MM.1S (cell line): Measurements from ENCODE around the gene TNFAIP1.

ENCODE experiments used
- EZH2 ChIP-seq: fragments of 300-600 bp; sonication (generic); optimal IDR thresholded peaks from 2 replicates; pipeline ENCODE3; 2017; ENCODE audit warnings: low read depth, mild to moderate bottlenecking, antibody characterized with exemption, low read length, mixed read lengths
- EZH2phosphoT487 ChIP-seq: fragments of 300-600 bp; sonication (generic); IDR thresholded peaks from 2 replicates; pipeline ENCODE4 v1.6.1; 2018; ENCODE audit warnings: antibody characterized with exemption, low read length
- TF ChIP-seq, protein P1 (sequence below): fragments of 300-600 bp; sonication (generic); IDR thresholded peaks from 2 replicates; pipeline ENCODE4 v1.5.1; 2016; ENCODE audit warnings: antibody characterized with exemption, low read length, mixed read lengths

GRCh38 chr17:28315846-28316705 lies 19.5 kb upstream of the TNFAIP1 start:
- TF ChIP-seq, protein P1, sequence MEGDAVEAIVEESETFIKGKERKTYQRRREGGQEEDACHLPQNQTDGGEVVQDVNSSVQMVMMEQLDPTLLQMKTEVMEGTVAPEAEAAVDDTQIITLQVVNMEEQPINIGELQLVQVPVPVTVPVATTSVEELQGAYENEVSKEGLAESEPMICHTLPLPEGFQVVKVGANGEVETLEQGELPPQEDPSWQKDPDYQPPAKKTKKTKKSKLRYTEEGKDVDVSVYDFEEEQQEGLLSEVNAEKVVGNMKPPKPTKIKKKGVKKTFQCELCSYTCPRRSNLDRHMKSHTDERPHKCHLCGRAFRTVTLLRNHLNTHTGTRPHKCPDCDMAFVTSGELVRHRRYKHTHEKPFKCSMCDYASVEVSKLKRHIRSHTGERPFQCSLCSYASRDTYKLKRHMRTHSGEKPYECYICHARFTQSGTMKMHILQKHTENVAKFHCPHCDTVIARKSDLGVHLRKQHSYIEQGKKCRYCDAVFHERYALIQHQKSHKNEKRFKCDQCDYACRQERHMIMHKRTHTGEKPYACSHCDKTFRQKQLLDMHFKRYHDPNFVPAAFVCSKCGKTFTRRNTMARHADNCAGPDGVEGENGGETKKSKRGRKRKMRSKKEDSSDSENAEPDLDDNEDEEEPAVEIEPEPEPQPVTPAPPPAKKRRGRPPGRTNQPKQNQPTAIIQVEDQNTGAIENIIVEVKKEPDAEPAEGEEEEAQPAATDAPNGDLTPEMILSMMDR: no peak
- no peak for TF ChIP-seq EZH2
- no peak for TF ChIP-seq EZH2phosphoT487
